Renal cortical epithelial cell (primary cell): ENCODE results near the gene TSNAX. TPM values are rescaled to one million over a fixed set of nuclear protein-coding genes. Genes with fewer than 3 reads are reported as not detected.

ENCODE experiments used
- DNase-seq: peaks from one replicate; pipeline ENCODE4 v3.0.0-alpha.2; 2011; ENCODE audit warnings: low read depth
- total RNA-seq: library from RNA; depleted of rRNA; stranded (reverse); fragments of >200 nt; gene quantifications from 2 replicates; pipeline ENCODE4 v1.2.3, GENCODE V29; 2014

TSNAX gene
- total RNA-seq, 1 donor from 2014 or later = 47.7 TPM

- no peak for DNase-seq
These were observed 73.6 kb downstream of the TSNAX start for GRCh38 chr1:231601824-231602672.

- no peak for DNase-seq
These were observed 74.2 kb downstream of the TSNAX start for GRCh38 chr1:231602673-231602984.

- DNase-seq = peak; percentile 58
These were observed 75.3 kb downstream of the TSNAX start for GRCh38 chr1:231603598-231604275.

GRCh38 chr1:231604276-231604621 is 75.8 kb downstream of the TSNAX start:
- DNase-seq = no peak

GRCh38 chr1:231605149-231606100 is 77.0 kb downstream of the TSNAX start:
- DNase-seq = no peak

- no peak for DNase-seq
These were observed 78.2 kb downstream of the TSNAX start for GRCh38 chr1:231606712-231607111.

- DNase-seq = no peak
These were observed 81.9 kb downstream of the TSNAX start for GRCh38 chr1:231610388-231610787.

- DNase-seq = no peak
These were observed 82.6 kb downstream of the TSNAX start for GRCh38 chr1:231611111-231611510.

GRCh38 chr1:231611851-231612250 is 83.4 kb downstream of the TSNAX start:
- DNase-seq = no peak

GRCh38 chr1:231612393-231613089 is 84.1 kb downstream of the TSNAX start:
- DNase-seq = no peak

GRCh38 chr1:231613419-231614349 is 85.2 kb downstream of the TSNAX start:
- no peak for DNase-seq

Other genes starting within 250 kb of the TSNAX start
- 19.3 and 24.8 TPM in 2 replicates for gene EXOC8, start 190.8 kb upstream of the TSNAX start, total RNA-seq
- gene SPRTN, start 190.4 kb upstream of the TSNAX start, total RNA-seq = 14.1 and 20.4 TPM in 2 replicates
- 115 and 142 TPM in 2 replicates for gene EGLN1, start 106.4 kb upstream of the TSNAX start, total RNA-seq
- gene DISC1, start 98.1 kb downstream of the TSNAX start, total RNA-seq = 2.4 and 6.1 TPM in 2 replicates